Nephron progenitor cell (in vitro differentiated cells): ENCODE data around the gene DPP6.

ENCODE experiments used
- DNase-seq: peaks from one replicate; pipeline ENCODE4 v3.0.0; 2021
- H3K27ac Mint-ChIP-seq: 2 replicates; pipeline ENCODE4 v1.8.0; 2021; ENCODE audit warnings: mild to moderate bottlenecking, moderate library complexity, mixed read lengths
- H3K27me3 Mint-ChIP-seq: 2 replicates; pipeline ENCODE4 v1.8.0; 2021; ENCODE audit warnings: mild to moderate bottlenecking, low read depth, mixed read lengths; ENCODE audit not compliant: poor library complexity
- H3K36me3 Mint-ChIP-seq: 2 replicates; pipeline ENCODE4 v1.8.0; 2021; ENCODE audit warnings: low read depth, mixed read lengths
- H3K4me1 Mint-ChIP-seq: 2 replicates; pipeline ENCODE4 v1.8.0; 2021; ENCODE audit warnings: mixed read lengths
- H3K4me3 Mint-ChIP-seq: 2 replicates; pipeline ENCODE4 v1.8.0; 2021; ENCODE audit warnings: mild to moderate bottlenecking, moderate library complexity, mixed read lengths
- H3K9me3 Mint-ChIP-seq: 2 replicates; pipeline ENCODE4 v1.8.0; 2021; ENCODE audit warnings: mild to moderate bottlenecking, moderate library complexity, mixed read lengths
- CTCF ChIP-seq: fragments of 200-600 bp; sonication (generic); IDR thresholded peaks from 2 replicates; pipeline ENCODE4 v1.5.0; 2021; ENCODE audit warnings: antibody characterized with exemption

Gene DPP6

GRCh38 chr7:154575497-154575896, 523.3 kb downstream of the DPP6 start:
- Mint-ChIP-seq H3K4me1 (no peaks in the 10 kb centered on the region), H3K27me3 (peaks cover 8% of the 10 kb centered on the region), H3K27ac (no peak overlapping the region), H3K36me3 (no peaks in the 10 kb centered on the region), H3K9me3 (peaks cover 4% of the 10 kb centered on the region), H3K4me3 (no peak overlapping the region)
- TF ChIP-seq CTCF = no peak
- DNase-seq = no peak

GRCh38 chr7:154576604-154577003, 524.4 kb downstream of the DPP6 start:
- Mint-ChIP-seq H3K36me3 (no peaks in the 10 kb centered on the region), H3K4me3 (no peak overlapping the region), H3K4me1 (no peaks in the 10 kb centered on the region), H3K9me3 (peaks cover 4% of the 10 kb centered on the region), H3K27ac (no peak overlapping the region), H3K27me3 (peaks cover 14% of the 10 kb centered on the region)
- no peak for TF ChIP-seq CTCF
- DNase-seq = no peak

GRCh38 chr7:154577141-154577873, 525.1 kb downstream of the DPP6 start:
- Mint-ChIP-seq H3K4me3 (no peak overlapping the region), H3K36me3 (no peaks in the 10 kb centered on the region), H3K27ac (no peak overlapping the region), H3K9me3 (peaks cover 4% of the 10 kb centered on the region), H3K27me3 (peaks cover 15% of the 10 kb centered on the region), H3K4me1 (no peaks in the 10 kb centered on the region)
- DNase-seq = no peak
- no peak for TF ChIP-seq CTCF

GRCh38 chr7:154578336-154578735, 526.1 kb downstream of the DPP6 start:
- no peak for TF ChIP-seq CTCF
- no peak overlapping the region for H3K4me3 Mint-ChIP-seq
- H3K4me1 Mint-ChIP-seq = no peaks in the 10 kb centered on the region
- peaks cover 19% of the 10 kb centered on the region for H3K27me3 Mint-ChIP-seq
- no peaks in the 10 kb centered on the region for H3K36me3 Mint-ChIP-seq
- peaks cover 4% of the 10 kb centered on the region for H3K9me3 Mint-ChIP-seq
- H3K27ac Mint-ChIP-seq = no peak overlapping the region
- no peak for DNase-seq

GRCh38 chr7:154579711-154580110, 527.5 kb downstream of the DPP6 start:
- Mint-ChIP-seq H3K4me3 (no peak overlapping the region), H3K4me1 (no peaks in the 10 kb centered on the region), H3K9me3 (peaks cover 7% of the 10 kb centered on the region), H3K27me3 (peaks cover 19% of the 10 kb centered on the region), H3K27ac (no peak overlapping the region), H3K36me3 (no peaks in the 10 kb centered on the region)
- DNase-seq = no peak
- TF ChIP-seq CTCF = no peak

GRCh38 chr7:154581251-154581890, 529.2 kb downstream of the DPP6 start:
- H3K9me3 Mint-ChIP-seq = peaks cover 4% of the 10 kb centered on the region
- H3K27ac Mint-ChIP-seq = no peak overlapping the region
- no peaks in the 10 kb centered on the region for H3K4me1 Mint-ChIP-seq
- no peak for TF ChIP-seq CTCF
- peaks cover 18% of the 10 kb centered on the region for H3K27me3 Mint-ChIP-seq
- H3K36me3 Mint-ChIP-seq = no peaks in the 10 kb centered on the region
- no peak for DNase-seq
- H3K4me3 Mint-ChIP-seq = no peak overlapping the region
